ENCODE data around the gene PPP1CC. TPM values are rescaled to one million over a fixed set of nuclear protein-coding genes. Genes with fewer than 3 reads are reported as not detected.

The PPP1CC gene
- total RNA-seq, 4 donors from 2014 or later, result 74.5 to 96.4 (median 83.9) TPM

- H3K36me3 ChIP-seq, result no peaks in the 10 kb centered on the region
- H3K27me3 ChIP-seq, result no peaks in the 10 kb centered on the region
- H3K4me1 ChIP-seq, result peaks cover 0 to 21% (median 0%) of the 10 kb centered on the region in 4 donors
- no peak for DNase-seq (ENCODE audit: low spot score in 2 of 2)
- H3K4me3 ChIP-seq, result no peak overlapping the region
- no peak overlapping the region for H3K27ac ChIP-seq
- no peaks in the 10 kb centered on the region for H3K9me3 ChIP-seq
- 78 to 82% methylated on average over 2 of the region's 2 CpGs for WGBS, 2 donors
- TF ChIP-seq EP300 (IDR thresholded peaks at IDR 0.05) (no peak), POLR2A (IDR thresholded peaks at IDR 0.05) (no peak)
- TF ChIP-seq, protein P1, sequence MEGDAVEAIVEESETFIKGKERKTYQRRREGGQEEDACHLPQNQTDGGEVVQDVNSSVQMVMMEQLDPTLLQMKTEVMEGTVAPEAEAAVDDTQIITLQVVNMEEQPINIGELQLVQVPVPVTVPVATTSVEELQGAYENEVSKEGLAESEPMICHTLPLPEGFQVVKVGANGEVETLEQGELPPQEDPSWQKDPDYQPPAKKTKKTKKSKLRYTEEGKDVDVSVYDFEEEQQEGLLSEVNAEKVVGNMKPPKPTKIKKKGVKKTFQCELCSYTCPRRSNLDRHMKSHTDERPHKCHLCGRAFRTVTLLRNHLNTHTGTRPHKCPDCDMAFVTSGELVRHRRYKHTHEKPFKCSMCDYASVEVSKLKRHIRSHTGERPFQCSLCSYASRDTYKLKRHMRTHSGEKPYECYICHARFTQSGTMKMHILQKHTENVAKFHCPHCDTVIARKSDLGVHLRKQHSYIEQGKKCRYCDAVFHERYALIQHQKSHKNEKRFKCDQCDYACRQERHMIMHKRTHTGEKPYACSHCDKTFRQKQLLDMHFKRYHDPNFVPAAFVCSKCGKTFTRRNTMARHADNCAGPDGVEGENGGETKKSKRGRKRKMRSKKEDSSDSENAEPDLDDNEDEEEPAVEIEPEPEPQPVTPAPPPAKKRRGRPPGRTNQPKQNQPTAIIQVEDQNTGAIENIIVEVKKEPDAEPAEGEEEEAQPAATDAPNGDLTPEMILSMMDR (IDR thresholded peaks at IDR 0.05), result no peak
Measured at GRCh38 chr12:110697236-110697635, 45.5 kb downstream of the PPP1CC start.

DNA sequence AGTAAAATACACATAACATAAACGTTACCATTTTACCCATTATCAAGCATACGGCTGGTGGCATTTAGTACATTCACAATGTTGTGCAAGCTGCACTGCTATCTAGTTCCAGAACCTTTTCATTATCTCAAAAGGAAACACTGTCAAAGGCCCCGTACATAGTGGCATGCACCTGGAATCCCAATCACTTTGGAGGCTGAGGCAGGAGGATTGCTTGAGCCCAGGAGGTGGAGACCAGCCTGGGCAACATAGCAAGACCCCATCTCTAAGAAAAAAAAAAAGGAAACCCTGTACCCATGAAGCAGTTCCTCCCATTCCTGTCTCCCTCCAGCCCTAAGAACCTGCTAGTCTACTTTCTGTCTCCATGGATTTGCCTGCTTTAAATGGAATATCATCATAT lies 46.4 kb downstream of the PPP1CC start:
- Histone ChIP-seq H3K4me3 (no peak overlapping the region), H3K27ac (no peak overlapping the region), H3K9me3 (no peaks in the 10 kb centered on the region), H3K36me3 (no peaks in the 10 kb centered on the region), H3K27me3 (no peaks in the 10 kb centered on the region), H3K4me1 (peaks cover 0 to 21% (median 0%) of the 10 kb centered on the region in 4 donors)
- TF ChIP-seq POLR2A (IDR thresholded peaks at IDR 0.05) (no peak), EP300 (IDR thresholded peaks at IDR 0.05) (no peak)
- TF ChIP-seq, protein P1 (IDR thresholded peaks at IDR 0.05), result no peak
- no peak for DNase-seq (ENCODE audit: low spot score in 2 of 2)
- 82 to 96% methylated on average over 3 of the region's 3 CpGs for WGBS, 2 donors

DNA sequence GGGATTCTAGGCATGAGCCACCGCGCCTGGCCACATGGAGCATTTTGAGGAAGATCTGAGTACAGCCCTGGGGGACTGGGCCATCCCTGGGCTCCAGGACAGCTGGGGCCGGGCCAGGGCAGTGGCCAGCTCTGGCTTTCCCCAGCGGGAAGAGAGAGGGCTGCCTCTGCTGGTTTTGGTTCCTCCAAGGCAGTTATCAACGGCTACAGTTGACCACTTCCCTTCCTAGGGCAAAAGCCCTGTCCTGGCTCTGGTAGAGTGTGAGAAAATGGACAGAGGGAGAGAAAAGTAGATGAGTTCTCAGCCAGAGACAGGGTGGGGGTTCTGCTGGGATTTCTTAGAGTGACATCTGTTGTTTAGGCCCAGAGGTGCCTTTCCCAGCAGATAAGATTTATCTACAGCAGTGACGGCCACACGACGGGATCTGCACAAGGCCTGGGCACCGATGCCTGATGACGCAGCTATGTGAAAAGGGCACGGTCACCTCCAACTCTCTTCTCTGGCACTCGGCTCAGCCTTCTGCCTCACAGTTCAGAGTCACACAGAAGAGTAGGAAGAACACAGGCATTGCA lies 48.3 kb downstream of the PPP1CC start:
- Histone ChIP-seq H3K27ac (peak overlapping the region in 1 of 4 donors; percentile 53), H3K4me1 (peaks cover 0 to 26% (median 3%) of the 10 kb centered on the region in 4 donors), H3K27me3 (no peaks in the 10 kb centered on the region), H3K36me3 (no peaks in the 10 kb centered on the region), H3K9me3 (no peaks in the 10 kb centered on the region), H3K4me3 (no peak overlapping the region)
- TF ChIP-seq POLR2A (IDR thresholded peaks at IDR 0.05) (no peak), EP300 (IDR thresholded peaks at IDR 0.05) (no peak)
- TF ChIP-seq, protein P1 (IDR thresholded peaks at IDR 0.05), result no peak
- WGBS, 2 donors, result 73 to 75% methylated on average over 12 of the region's 12 CpGs
- DNase-seq (ENCODE audit: low spot score in 2 of 2), result peak in 1 of 2 donors; percentile 12

DNA sequence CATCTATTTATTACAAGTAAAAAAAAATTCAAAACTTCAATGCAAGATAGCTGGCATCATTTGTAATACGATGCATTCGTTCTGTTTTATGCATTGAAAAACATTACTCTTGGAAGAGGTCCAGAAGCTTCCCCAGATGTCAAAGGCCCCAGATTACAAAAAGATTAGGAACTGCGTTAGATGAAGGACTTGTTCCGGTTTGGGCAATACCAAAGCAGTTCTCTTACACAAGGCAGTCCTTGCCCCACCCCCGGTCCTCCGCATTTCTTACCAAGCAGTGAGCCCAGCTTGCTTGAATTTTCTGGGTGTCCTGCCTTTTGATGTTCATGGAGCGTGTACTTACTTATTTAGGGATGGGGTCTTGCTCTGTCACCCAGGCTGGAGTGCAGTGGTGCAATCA lies 49.0 kb downstream of the PPP1CC start:
- Histone ChIP-seq H3K9me3 (no peaks in the 10 kb centered on the region), H3K36me3 (no peaks in the 10 kb centered on the region), H3K27me3 (no peaks in the 10 kb centered on the region), H3K4me1 (peaks cover 0 to 22% (median 3%) of the 10 kb centered on the region in 4 donors), H3K27ac (peak overlapping the region in 2 of 4 donors; percentile 28 to 53), H3K4me3 (no peak overlapping the region)
- 45 to 49% methylated on average over 7 of the region's 7 CpGs for WGBS, 2 donors
- TF ChIP-seq, protein P1 (IDR thresholded peaks at IDR 0.05), result no peak
- TF ChIP-seq EP300 (IDR thresholded peaks at IDR 0.05) (peak in 1 of 2 donors; percentile 52), POLR2A (IDR thresholded peaks at IDR 0.05) (no peak)
- peak in 1 of 2 donors; percentile 51 for DNase-seq (ENCODE audit: low spot score in 2 of 2)

- Histone ChIP-seq H3K4me3 (peak overlapping the region in 1 of 4 donors; percentile 67), H3K36me3 (peaks cover 0 to 6% (median 0%) of the 10 kb centered on the region in 3 donors)
- 80 to 88% methylated on average over 4 of the region's 4 CpGs for WGBS, 2 donors
Measured at GRCh38 chr12:110690127-110690430, 52.6 kb downstream of the PPP1CC start.

More at GRCh38 chr12:110690127-110690430, 52.6 kb downstream of the PPP1CC start:
- H3K4me1 ChIP-seq, result peaks cover 0 to 20% (median 8%) of the 10 kb centered on the region in 4 donors
- H3K9me3 ChIP-seq, result no peaks in the 10 kb centered on the region
- no peaks in the 10 kb centered on the region for H3K27me3 ChIP-seq
- no peak for DNase-seq (ENCODE audit: low spot score in 2 of 2)
- peak overlapping the region in 2 of 4 donors; percentile 82 to 83 for H3K27ac ChIP-seq
- TF ChIP-seq POLR2A (IDR thresholded peaks at IDR 0.05), result no peak
- TF ChIP-seq EP300 (IDR thresholded peaks at IDR 0.05), result no peak
